ENCODE measurements around the gene ELK3.

DNA sequence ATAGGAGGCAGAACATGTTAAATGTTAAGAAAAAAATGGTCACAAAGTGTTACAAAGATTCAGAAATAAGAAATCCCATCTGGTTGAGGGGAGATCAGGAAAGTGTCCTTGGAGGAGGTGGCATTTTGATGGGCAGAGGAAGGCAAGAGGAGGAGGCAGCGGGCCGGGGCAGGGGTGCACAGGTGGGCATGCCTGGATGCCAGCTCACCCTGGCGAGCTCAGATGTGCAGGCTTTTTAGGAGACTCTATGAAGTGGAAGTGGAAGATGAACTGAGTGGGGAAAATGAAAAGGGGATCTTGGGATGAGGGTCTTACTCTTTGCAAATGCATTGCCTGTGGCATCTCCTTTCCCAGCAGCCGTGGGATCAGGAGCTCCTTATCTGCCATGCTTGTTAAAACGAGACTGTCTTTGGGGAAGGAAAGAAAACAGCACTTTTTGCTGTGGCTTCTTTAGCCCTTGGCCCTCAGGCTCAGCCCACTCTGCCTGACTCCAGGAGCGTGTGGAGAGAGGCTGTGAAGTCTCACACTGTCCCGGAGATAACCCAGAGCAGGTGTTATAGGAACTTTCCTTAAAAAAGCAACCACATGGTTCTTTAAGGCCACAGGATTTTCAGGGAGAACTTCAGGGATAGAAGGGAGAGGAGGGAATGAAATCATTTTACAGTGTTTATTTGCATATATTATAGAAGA is 62.6 kb downstream of the ELK3 start:
- TF ChIP-seq MTA2 (IDR thresholded peaks at IDR 0.05; ENCODE audit: low read depth), result no peak
- no peak for TF ChIP-seq CAMTA2 (CRISPR knock-in tag; conservative IDR thresholded peaks at IDR 0.05)
- TF ChIP-seq RCOR1 (IDR thresholded peaks at IDR 0.05; ENCODE audit: borderline replicate concordance in 1 of 2, low read depth in 2 of 2, low read length in 2 of 2), result no peak
- TF ChIP-seq ZNF3 (CRISPR knock-in tag; IDR thresholded peaks at IDR 0.05), result no peak
- TF ChIP-seq EZH2 (IDR thresholded peaks at IDR 0.05; ENCODE audit: borderline replicate concordance, low read depth, low read length), result no peak
- TF ChIP-seq, protein P1, sequence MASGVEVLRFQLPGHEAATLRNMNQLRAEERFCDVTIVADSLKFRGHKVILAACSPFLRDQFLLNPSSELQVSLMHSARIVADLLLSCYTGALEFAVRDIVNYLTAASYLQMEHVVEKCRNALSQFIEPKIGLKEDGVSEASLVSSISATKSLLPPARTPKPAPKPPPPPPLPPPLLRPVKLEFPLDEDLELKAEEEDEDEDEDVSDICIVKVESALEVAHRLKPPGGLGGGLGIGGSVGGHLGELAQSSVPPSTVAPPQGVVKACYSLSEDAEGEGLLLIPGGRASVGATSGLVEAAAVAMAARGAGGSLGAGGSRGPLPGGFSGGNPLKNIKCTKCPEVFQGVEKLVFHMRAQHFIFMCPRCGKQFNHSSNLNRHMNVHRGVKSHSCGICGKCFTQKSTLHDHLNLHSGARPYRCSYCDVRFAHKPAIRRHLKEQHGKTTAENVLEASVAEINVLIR (CRISPR knock-in tag; IDR thresholded peaks at IDR 0.05), result no peak
- TF ChIP-seq POLR2AphosphoS2 (IDR thresholded peaks at IDR 0.05; ENCODE audit: low read length), result no peak
- TF ChIP-seq GATAD2B (IDR thresholded peaks at IDR 0.05; ENCODE audit: borderline replicate concordance), result no peak
- no peak for TF ChIP-seq HDAC2 (IDR thresholded peaks at IDR 0.05)
- TF ChIP-seq, protein P2, sequence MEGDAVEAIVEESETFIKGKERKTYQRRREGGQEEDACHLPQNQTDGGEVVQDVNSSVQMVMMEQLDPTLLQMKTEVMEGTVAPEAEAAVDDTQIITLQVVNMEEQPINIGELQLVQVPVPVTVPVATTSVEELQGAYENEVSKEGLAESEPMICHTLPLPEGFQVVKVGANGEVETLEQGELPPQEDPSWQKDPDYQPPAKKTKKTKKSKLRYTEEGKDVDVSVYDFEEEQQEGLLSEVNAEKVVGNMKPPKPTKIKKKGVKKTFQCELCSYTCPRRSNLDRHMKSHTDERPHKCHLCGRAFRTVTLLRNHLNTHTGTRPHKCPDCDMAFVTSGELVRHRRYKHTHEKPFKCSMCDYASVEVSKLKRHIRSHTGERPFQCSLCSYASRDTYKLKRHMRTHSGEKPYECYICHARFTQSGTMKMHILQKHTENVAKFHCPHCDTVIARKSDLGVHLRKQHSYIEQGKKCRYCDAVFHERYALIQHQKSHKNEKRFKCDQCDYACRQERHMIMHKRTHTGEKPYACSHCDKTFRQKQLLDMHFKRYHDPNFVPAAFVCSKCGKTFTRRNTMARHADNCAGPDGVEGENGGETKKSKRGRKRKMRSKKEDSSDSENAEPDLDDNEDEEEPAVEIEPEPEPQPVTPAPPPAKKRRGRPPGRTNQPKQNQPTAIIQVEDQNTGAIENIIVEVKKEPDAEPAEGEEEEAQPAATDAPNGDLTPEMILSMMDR (IDR thresholded peaks at IDR 0.05 in 2 of 3, conservative IDR thresholded peaks at IDR 0.05 in 1 of 3; ENCODE audit: insufficient read depth in 2 of 3, low read depth in 1 of 3, low read length in 3 of 3), result no peak
- no peak for TF ChIP-seq BHLHE40 (IDR thresholded peaks at IDR 0.05; ENCODE audit: low read length)
